ENCODE measurements around the gene WNT7A.

The WNT7A gene

DNA sequence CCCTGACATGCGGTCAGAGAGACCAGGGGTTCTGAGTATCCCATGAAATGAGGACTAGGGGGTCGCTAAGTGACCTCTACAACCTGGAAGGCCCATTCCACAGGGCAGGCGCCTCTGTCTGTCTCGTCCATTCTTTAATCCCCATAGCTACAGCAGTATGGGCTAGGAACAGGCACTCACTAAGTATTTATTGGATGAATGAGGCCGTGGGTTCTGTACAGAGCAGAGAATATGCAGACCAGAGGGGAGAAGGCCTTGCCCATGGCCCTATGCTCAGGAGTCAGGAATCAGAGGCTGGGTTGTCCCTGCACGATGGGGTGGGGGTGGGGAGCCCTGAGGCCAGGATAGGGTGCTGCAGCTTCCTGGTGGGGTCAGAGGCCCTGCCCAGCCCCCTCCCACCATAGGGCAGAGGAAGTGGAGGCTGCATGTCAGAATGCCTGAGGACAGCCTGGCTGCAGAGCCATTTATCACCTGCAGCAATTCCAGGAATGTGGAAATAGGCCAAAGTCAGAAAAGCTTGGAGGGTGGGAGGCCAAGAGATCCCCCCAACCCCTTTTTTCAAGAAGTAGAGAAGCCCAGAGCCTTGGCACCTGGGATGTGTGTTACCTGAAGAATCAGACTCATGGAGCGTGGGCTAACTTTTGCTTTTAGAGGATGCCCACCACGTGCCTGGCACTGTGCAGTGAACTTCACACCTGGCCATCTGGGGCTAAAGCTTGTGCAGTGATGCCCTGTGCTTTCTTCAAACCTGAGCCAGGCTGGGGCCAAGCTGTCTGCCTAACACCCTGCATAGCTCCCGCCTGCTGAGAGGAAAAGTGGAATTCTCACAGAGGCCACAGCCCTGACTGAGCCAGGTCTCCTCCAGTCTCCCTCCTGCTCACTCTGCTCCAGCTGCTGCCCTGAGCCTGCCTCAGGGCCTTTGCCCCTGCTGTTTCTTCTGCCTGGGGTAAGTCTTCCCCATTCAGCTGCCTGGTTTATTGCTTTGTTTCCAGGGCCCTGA lies 109.4 kb downstream of the WNT7A start:
- no peak for DNase-seq (ENCODE audit: low read depth)

DNA sequence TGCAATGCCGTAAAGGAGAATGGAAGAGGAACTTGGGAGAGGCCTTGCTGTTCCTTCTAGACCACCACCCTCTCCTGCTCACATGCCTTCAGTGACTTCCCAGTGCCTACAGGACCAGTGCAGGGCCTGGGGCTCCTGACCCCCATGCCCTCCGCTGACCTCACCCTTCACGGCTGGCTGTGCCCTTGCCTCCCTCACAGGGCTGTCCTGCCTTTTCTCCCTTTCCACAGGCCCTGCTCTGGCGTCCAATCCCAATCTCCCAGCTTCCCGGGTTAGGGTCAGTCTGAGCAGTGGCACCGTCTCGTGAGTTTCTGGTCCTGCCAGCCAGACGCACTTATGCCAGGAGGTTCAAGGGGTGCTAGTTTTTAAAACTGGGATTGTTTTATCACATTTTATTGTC lies 110.4 kb downstream of the WNT7A start:
- DNase-seq (ENCODE audit: low read depth): no peak

DNA sequence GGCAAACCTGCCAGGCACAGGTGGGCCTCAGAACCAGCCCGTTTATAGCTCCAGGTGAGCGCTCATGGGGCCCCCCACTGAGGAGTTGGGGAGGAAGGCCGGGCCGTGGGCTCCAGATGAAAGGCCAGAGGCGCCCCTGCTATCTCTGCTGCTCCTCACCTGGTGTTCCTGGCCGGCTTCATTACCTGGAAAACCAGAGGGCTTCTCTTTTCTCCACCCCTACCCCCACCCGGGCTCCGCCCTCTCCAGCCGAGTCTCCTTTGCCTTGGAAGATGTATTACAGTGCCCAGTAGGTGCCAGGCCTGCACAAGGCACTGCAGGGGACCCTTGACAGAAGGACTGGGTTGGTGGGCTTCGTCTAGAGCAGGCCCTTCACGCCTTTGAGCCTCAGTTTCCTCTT lies 111.4 kb downstream of the WNT7A start:
- DNase-seq (ENCODE audit: low read depth): no peak

DNA sequence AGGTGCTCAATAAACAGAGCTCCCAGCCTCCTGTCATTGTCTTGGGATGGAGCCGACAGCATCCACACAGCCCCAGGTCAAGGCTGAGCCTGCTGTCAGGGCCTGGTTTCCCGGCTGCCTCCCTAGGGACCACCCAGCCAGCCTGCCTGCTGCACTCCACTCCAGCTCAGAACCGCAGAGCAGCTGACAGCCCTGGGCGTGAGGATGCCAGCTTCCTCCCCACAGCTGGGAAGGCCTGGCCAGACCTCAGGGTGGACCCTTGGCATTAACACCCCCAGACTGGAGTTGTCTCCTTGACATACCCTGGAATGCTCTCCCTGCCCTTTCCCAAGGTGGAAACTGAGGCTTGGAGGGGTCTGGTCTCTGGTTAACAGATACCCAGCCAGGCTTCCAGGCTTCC lies 112.0 kb downstream of the WNT7A start:
- no peak for DNase-seq (ENCODE audit: low read depth)

DNA sequence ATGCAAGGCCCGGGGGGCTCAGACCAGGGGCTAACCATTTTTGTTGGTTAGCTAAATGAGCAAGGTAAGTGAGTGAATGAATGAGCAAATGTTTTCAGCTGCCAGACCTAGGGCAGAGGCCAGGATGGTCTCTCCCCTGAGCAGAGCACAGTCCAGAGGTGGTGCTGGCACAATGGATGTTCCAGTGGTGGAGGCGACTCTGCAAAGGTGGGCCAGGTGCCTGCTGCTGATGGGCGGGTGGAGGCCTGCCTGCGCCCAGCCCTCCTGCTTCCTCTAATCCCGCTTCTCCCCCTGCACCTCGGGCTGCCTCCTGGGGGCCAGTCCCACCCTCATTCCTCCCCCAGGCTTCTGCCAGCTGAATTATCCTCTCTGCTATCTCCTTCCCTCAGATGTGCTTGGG lies 112.8 kb downstream of the WNT7A start:
- DNase-seq (ENCODE audit: low read depth): no peak

Measured in activated T-helper 1 cell treated with Interleukin-2 at 50 U/mL for 16 hours (primary cell).